Stimulated activated naive CD4-positive, alpha-beta T cell (primary cell): ENCODE measurements around the gene CNIH2.

Experiments
- DNase-seq, 6 experiments: peaks; one replicate each; lab custom pipeline; 2025; lab: John Stamatoyannopoulos, UW

Gene CNIH2

DNA sequence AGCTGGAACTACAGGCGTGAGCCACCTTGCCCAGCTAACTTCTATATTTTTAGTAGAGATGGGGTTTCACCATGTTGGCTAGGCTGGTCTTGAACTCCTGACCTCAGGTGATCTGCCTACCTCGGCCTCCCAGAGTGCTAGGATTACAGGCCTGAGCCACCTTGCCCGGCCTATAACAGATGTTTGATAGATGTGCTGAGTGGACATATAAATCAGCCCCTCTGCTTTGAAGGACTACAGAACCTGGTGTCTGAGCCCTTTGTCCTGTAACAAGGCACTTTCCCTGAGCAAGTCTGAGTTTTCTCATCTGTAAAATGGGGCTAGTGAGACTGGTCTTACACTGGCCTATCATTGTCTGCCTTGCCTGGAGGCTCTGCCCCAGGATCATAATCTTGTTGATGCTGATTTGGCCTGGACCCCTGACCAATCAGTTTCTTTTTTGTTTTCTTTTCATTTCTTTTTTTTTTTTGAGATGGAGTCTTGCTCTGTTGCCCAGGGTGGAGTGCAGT, 51.2 kb downstream of the CNIH2 start:
- DNase-seq: no peak

GRCh38 chr11:66330931-66331330, 53.0 kb downstream of the CNIH2 start:
- DNase-seq: no peak

GRCh38 chr11:66331542-66332370, 53.8 kb downstream of the CNIH2 start:
- DNase-seq: no peak

DNA sequence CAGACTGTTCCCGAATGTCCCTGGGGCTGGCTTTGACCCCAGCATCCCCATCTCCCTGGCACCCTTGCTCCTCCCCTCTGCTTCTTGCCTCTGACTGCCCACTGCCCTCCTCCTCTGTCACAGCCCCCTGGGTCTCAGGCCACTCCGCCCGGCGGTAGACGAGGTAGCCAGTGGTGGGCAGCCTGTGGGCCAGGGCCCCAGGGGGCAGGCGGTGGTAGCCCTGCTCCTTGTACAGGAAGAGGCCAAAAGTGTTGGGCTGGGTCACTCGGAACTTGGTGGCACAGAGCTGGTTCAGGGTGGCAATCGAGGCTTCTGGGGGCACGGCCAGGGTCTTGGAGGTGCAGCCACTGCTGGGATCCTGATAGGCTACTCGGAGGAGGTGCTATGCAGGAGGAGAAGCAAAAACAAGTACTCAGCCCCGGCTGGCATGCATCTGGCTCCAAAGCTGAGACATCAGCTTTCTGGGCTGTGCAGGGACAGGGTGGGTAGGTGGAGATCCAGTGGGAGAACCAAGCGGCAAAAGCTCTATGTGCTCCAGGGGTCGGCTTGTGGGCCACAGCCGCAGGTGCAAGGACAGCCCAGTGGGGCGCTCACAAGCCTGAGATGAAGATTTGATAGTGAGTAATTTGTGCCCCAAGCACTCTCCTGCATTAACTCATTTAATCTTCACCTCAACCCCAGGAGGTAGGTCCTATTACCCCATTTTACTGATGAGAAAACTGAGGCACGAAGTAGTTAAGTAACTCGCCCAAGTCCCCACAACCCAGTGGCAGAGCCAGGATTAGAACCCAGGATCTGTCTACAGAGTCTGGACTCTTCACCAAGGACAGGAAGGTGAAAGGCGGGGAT, 54.6 kb downstream of the CNIH2 start:
- DNase-seq: no peak

- no peak for DNase-seq
These were observed 55.4 kb downstream of the CNIH2 start for GRCh38 chr11:66333220-66333877.
